ENCODE measurements around the gene ROS1.

The ROS1 gene

GRCh38 chr6:117338567-117338966 lies 87.2 kb downstream of the ROS1 start:
- no peak for TF ChIP-seq CTCF (IDR thresholded peaks at IDR 0.05)
- intact Hi-C loops (cut with DNase I; ENCODE audit: low total_unique reads): no loop called here
- Histone ChIP-seq H3K9me3 (no peaks in the 10 kb centered on the region), H3K27me3 (no peaks in the 10 kb centered on the region), H3K36me3 (no peaks in the 10 kb centered on the region), H3K4me3 (no peak overlapping the region), H3K4me1 (no peaks in the 10 kb centered on the region), H3K27ac (no peak overlapping the region)
- no peak for DNase-seq

GRCh38 chr6:117329926-117330325 lies 95.8 kb downstream of the ROS1 start:
- Histone ChIP-seq H3K4me3 (no peak overlapping the region), H3K4me1 (no peaks in the 10 kb centered on the region), H3K9me3 (no peaks in the 10 kb centered on the region), H3K27ac (no peak overlapping the region), H3K36me3 (no peaks in the 10 kb centered on the region), H3K27me3 (no peaks in the 10 kb centered on the region)
- no peak for TF ChIP-seq CTCF (IDR thresholded peaks at IDR 0.05)
- DNase-seq: no peak
- intact Hi-C loops (cut with DNase I; ENCODE audit: low total_unique reads): no loop called here

GRCh38 chr6:117328500-117328899 lies 97.2 kb downstream of the ROS1 start:
- no peaks in the 10 kb centered on the region for H3K36me3 ChIP-seq
- no peaks in the 10 kb centered on the region for H3K9me3 ChIP-seq
- H3K4me3 ChIP-seq: no peak overlapping the region
- no peak for TF ChIP-seq CTCF (IDR thresholded peaks at IDR 0.05)
- intact Hi-C loops (cut with DNase I; ENCODE audit: low total_unique reads): no loop called here
- H3K27me3 ChIP-seq: no peaks in the 10 kb centered on the region
- DNase-seq: no peak
- H3K4me1 ChIP-seq: no peaks in the 10 kb centered on the region
- no peak overlapping the region for H3K27ac ChIP-seq

- intact Hi-C loops (cut with DNase I; ENCODE audit: low total_unique reads): no loop called here
- no peak for DNase-seq
- H3K4me3 ChIP-seq: no peak overlapping the region
- no peak for TF ChIP-seq CTCF (IDR thresholded peaks at IDR 0.05)
- H3K9me3 ChIP-seq: no peaks in the 10 kb centered on the region
- no peaks in the 10 kb centered on the region for H3K36me3 ChIP-seq
- no peak overlapping the region for H3K27ac ChIP-seq
- no peaks in the 10 kb centered on the region for H3K27me3 ChIP-seq
- no peaks in the 10 kb centered on the region for H3K4me1 ChIP-seq
Observed at GRCh38 chr6:117328005-117328389, 97.7 kb downstream of the ROS1 start.

GRCh38 chr6:117327149-117328004 lies 98.4 kb downstream of the ROS1 start:
- H3K27ac ChIP-seq: no peak overlapping the region
- no peaks in the 10 kb centered on the region for H3K27me3 ChIP-seq
- no peak for TF ChIP-seq CTCF (IDR thresholded peaks at IDR 0.05)
- no peak for DNase-seq
- no peaks in the 10 kb centered on the region for H3K36me3 ChIP-seq
- intact Hi-C loops (cut with DNase I; ENCODE audit: low total_unique reads): no loop called here
- no peak overlapping the region for H3K4me3 ChIP-seq
- no peaks in the 10 kb centered on the region for H3K4me1 ChIP-seq
- H3K9me3 ChIP-seq: no peaks in the 10 kb centered on the region

Measured in tibial artery (tissue), 4 donors.